ENCODE results near the gene RNF133.

RNF133 gene, protein sequence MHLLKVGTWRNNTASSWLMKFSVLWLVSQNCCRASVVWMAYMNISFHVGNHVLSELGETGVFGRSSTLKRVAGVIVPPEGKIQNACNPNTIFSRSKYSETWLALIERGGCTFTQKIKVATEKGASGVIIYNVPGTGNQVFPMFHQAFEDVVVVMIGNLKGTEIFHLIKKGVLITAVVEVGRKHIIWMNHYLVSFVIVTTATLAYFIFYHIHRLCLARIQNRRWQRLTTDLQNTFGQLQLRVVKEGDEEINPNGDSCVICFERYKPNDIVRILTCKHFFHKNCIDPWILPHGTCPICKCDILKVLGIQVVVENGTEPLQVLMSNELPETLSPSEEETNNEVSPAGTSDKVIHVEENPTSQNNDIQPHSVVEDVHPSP

DNA sequence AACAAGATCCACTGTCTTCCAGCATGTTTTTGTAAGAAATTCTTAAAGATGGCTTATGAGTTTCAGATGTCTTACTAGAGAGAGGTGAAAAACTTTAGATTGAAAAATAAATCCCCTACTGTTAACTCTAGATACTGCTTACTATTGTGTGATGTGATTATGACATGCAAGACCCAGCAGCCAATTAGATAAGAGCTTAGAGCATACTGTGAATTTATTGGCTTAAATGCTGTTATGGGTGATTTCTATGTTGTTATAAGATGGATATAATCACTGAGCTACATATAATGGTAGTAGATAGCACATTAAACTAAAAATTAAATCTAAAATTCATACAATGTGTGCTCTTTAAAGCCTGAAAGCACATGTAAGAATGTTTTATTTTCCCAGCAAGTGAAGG is at the start of gene RNF133:
TSS of gene RNF133 (minus strand) at position 101 of the 400 bp plus-strand sequence. CDS start 199 bp downstream, outside the sequence.
- no peak for DNase-seq

DNA sequence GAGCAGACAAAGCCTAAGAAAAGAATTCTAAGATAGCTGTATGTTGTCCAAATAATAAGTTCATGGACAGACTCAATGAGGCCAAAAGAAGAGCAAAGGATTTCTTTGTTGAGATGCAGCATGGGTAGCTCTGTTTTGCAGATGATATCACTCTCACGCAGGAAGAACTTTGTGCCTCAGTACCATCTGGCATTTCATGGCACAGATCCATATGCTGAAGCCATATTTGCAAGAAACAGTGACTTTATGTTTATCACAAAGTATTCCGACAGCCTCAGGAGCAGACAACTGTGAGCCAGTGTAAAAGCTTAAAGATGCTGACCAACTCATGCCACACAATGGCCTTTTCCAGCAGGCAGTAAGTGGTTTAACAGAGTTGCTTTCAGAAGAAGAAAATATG is 49.3 kb upstream of the RNF133 start:
- DNase-seq, result no peak

DNA sequence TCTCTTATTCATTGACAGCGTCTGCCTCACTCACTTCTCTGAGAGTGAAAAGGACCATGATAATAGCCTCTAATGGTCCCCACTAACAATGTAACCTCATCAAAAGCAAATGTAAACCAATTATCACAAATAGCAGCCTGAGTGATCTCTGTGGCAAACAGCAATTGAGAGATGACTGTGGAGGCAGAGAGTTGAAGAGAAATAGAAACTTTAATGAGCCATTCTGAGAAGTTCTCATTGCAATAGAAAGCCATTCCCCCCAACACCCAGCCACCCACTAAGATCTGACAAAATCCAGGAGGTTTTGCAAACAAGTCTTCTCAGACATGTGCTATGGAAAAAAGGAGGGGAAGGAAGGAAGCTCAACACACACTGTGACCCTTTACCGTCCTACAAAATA is 48.0 kb upstream of the RNF133 start:
- peak; percentile 77 to 78 for DNase-seq

DNA sequence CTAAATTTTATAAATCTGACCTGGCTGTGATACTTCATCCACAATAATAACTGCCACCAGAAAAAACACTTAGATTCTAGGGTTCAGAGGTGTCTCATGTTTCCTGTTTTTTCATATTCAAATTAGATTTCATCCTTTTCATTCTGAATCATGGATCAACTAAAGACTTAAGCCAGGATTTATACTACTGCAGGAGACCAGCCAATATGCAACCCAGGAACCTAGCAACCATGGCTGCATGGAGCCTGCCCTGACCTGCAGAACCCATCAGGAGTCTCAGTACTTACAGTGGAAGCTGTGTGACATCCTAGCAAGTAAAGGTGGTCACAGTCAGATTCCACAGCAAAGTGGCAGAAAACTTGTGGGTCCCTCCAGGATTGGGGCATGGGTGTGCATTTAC is 44.3 kb upstream of the RNF133 start:
- DNase-seq, result no peak

DNA sequence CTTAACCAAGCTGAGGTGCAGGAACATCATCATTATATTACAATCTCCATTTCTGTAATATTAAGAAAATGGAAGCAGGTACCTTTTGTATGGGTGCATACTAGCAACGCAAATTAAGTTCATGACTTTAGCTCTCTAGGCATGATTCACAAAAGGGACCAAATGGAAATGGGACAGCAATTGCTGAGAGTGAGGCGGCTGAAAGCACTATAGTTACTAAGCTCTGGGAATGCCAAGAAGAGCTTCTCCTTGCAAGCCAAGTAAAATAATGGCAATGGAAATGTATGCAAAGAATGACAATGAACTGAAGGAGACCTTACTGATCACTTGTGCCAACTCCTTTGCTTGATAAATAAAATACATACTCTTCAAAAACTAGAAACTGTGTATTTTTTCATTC is 40.0 kb upstream of the RNF133 start:
- no peak for DNase-seq

DNA sequence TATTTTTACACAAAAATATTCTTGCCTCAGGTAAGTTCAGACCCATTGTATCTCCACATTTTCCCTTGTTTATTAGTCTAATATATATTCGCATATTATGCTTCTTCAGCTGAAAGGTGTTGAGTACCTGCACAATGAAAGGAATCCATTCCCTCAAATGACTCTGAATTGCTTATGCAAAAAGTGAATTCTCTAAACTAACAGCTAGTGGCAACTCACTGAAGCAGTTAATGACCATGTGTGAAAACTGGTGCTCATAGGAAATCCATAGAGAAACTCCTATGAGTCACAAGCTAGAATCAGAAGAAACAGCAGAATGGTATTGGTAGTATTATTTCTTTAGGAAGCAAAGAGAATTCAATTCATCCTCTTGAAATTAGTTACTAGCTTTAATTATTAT is 37.3 kb upstream of the RNF133 start:
- DNase-seq, result no peak

DNA sequence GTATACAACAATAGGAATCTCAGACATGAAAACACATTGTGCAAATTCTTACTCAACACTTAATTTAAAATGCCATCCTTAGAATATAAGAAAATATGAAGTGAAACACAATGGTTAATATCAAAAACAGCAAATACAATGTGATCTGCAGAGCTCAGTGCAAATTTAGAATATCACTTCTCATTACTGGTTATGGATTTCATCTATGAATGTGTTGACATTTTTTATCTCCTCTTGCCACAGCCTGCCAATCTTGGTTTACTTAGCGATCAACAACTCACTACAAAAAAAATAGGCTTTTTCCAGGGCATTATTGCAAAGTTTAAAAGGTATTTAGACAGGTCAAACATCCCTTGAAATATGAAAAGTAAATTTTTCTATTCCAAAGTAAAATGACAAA is 28.8 kb upstream of the RNF133 start:
- no peak for DNase-seq

DNA sequence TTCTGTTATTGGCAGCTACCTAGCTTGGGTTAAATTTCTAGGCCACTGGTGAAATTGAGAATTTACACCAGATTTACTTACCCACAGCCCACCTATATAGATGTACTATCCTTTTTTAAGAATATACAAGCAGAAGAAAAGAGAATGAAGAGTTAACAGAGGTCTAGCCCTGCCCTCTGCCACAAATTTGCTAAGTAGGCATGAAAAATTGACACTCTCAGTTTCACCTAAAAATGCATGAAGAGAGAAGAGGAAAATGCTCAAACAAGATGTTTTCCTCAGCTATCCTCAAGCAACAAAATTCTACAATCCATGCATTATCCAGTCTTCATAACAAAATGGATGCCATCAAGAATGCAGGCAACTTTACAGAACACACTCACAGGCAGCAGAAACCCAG is 28.4 kb upstream of the RNF133 start:
- DNase-seq, result no peak

DNA sequence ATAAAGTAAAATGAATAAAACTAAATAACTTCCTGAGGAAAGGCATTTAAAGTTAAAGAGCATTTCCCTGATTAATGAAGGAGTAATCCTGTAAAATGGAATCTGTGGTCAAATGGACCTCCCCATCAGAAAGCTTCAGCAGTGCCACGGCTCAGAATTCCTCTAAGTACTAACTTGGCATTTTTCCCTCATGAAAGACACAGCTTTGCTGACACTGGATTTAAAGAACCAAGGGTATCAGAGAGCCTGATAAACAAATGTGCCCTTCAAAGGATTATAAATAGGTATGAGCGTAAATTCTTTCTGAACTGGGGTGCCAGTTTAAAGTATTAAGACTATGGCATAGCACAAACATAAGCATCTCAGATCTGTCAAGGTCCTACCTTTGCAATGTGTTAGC is 28.0 kb upstream of the RNF133 start:
- no peak for DNase-seq

DNA sequence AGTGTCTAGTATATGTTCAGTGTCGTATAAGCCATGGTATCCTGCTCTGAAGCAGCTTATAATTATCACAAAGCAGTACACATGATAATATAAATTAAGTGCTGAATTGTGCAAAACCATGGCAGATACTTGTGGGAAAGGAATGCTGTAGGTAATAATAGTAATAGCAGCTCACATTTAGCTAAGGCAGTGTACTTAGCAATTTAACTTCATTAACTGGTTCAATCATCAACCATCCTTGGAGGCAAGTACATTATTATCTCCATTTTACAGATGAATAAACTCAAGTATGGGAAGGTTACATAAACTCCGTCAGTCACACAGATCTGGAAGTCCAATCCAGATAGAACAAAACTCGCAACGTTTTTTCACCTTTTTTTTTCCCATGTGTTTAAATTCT is 25.4 kb upstream of the RNF133 start:
- DNase-seq, result no peak

DNA sequence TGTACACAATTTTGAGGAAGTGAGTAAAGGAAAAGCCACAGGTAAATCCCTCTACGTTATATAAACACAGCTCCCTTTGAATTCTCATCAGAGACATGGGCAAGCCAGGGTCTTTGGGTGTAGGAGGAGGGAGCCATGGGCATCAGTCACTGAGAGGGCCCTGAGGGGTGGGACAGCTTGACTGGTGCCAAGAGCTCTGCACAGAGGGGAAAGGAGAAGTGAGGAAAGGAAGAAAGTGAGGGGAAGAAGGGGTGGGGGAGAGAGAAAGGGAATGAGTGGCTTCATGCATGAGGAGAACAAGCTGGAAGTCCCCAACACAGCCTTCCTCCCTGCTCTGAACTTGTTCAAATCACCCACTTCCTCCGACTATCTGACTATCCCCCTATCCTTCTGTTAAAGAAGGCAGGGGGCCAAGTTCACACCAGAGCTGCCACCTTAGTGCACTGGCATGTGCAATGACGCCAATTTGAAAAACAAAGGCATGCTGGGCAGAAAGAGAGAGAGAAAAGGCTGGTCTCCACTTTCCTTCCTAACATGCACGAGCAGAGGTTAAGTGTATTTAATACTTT is 20.2 kb upstream of the RNF133 start:
- DNase-seq, result no peak

DNA sequence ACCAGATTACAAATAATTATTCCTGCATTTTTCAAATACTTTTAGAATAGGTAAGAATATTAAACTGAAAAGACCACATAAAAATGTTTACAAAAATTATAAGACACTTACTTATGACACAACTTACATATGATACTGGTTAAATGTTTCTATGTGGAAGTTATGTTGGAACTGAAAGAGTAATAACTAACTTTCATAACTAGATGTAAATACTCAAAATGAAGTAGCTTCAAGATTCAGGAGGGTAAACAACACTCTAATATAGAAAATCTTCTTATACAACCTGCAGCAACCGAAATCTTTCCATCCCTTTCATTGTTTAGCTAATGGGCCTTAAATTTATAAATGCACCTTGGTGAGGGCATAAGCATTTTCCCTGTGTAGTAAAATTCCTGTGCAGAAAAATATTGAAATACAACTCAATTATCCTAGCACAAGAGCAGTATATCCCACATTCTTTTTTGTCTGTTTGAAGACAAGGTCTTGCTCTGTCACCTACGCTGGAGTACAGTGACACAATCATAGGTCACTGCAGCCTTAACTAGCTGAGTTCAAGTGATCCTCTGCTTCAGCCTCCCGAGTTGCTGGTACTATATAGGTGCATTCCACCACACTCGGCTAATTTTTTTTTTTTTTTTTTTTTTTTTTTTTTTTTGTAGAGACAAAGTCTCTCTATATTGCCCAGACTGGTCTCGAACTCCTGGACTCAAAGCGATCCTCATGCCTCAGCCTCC is 18.6 kb upstream of the RNF133 start:
- no peak for DNase-seq

DNA sequence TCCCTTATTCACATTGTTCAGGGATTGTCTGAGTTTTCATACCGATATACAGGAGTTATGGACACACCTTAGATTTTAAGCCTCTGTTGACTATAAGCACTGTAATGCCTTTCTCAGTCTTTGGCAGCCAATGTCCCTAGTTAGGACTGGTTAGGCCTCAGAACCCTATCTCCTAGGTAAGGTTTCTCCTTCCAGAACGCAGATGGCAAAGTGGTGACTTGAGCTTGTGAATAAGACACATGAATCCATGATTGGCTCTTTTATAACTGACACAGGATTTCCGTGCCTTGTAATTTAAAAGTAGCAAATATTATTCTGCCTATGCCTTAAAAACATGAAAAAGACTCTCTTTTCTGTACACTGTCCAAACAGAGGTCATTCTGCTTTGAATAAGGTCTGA is 16.3 kb upstream of the RNF133 start:
- DNase-seq, result no peak

DNA sequence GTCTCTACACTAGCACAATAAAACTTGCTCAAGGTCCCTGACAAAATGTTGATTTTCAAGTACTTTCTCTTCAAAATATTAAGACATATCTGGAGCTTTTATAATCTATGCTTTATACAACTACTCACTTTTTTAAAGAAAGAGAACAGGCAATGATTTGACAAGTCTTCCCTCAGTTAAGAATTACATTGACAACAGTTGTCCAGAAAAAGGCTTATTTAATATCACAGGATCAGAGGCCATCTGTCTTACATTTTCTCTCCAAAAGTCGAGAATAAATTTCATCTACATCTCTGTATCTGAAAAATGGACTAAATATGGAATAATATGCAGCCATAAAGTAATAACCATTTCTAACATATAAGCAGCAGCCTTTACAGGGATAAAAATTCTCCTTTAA is 12.0 kb upstream of the RNF133 start:
- no peak for DNase-seq

DNA sequence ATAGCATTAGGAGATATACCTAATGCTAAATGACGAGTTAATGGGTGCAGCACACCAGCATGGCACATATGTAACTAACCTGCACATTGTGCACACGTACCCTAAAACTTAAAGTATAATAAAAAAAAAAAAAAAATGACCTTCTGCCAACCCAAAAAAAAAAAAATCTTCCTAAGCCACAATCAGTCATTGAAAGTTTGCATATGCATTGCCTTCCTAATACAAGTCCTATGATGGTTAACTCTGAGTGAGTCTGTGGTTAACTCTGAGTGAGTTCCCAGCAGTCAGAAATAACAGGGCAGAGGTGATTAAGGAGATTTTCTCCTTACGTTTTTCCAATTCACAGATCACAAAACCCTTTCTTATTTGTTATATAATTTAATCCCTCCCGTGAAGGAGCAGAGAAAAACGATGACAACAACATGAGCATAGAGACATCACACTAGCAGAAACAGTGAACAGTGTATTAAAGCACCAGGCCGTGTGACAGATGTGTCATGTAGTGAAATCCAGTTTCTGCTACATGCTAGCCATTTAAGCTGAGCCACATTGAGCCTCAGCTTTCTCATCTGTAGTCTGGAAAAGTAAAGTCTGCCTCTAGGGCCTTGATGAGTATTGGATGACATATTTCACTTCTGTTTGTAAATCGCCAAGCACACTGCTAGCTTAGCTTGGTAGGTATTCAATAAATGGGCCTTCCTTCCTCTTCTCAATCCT is 11.2 kb upstream of the RNF133 start:
- no peak for DNase-seq

DNA sequence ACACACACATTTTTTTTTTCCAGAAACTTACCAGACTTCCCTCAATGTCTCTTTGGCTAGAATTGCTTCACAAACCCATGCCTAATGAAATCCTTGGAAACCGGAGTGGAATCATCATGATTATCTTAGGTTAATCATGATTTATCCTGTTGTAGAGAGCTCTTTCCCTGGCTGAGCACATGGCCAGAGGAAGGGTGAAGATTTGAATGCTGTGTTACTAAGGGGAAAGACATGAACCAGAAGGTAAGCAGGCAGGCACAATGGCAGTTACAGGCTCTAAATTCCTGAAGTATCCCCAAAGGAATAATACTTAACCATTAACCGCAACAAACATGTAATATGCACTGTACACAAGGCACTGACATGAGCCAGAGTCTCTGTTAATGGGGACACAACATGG is 7.9 kb upstream of the RNF133 start:
- DNase-seq, result no peak

DNA sequence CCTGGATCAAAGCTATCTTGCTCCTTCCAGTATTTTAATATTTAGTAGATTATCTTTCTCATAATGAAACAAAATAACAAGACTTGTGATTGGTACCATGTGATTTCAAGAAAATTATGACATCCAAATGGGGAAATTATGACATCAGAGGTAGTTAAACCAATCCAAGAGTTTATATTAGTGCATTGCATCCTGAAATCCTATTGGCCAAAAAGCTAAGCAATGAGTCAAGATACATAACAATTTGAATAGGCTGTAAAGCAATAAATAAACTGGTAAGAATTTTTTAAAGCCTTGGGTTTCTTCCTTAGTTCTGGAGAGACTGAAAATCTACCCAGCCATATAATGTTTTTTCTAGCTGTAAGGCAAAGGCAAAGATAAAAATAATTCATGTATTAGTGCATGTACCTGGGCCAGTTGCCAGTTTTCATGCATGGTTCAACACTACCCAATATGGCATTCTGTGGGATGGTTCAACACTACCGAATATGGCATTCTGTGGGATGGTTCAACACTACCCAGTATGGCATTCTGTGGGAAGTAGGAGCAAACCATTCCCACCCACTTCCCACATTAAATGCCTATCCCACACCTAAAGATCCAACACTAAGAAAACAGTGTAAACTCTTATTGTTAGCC is 4.1 kb upstream of the RNF133 start, which contains the start of gene RNF148:
TSS of gene RNF148 (minus strand) at position 51 of the 639 bp plus-strand sequence. CDS start 172 bp downstream, outside the sequence.
- no peak for DNase-seq

DNA sequence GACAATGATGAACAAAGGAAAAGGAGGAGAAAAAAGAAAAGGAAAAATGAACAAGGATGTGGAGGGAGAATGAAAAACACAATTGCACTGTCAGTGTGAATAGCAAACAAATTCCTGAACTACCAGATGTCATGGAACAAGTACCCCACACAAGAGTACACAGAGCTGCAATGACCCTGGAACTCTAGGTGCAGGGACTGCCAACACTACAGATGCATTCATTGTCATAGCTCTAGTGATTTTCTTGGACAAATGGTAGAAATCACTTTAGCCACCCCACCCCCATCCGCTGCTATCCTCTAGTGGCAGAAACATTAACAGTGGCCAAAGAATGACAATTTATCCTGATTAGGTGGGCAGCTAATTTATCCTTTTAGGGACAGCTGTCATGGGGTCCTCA is 3.1 kb downstream of the RNF133 start:
- no peak for DNase-seq

DNA sequence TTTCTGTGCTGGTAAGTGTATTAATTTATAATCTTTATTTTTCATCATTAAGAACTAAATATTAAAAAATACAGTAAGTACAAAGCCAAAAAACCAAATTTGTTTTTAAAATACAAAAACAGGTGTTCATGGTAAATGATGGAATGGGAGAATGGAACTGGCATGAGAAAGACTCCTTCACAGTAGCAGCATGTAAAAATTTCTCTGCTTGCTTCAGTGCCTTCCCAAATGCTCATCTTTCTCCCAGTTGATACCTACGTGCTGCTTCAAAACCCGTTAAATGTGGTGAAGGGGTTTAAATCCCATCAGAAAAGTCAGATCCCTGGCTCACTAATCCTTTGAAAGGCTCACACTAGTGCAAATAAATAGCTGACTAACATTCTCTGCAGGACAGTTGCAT is 4.2 kb downstream of the RNF133 start:
- DNase-seq, result no peak

DNA sequence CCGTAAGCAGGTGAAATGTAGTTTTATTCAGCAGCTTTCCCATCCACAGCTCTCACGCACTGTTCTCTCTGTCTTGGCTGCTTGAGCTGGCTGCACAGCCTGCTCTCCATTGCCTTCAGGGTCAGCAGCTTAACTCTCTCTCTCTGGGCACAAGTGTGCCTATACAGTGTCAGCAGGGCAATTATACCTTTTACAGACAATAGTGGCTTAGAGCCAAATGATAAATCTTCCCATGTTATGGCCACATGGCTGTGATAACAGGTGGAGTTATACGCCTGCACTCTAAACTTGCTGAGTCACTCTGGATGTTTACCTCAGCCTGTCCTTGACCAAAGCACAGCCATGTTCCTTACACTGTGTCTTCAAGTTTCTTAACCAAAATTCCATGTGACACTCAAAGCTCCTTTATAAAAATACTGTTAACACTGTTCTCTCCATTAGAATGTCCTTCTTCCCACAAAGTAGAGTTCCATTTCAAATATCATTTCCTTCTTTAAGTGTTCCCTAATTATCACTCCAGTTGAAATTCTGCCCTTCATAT is 6.1 kb downstream of the RNF133 start:
- DNase-seq, result no peak

DNA sequence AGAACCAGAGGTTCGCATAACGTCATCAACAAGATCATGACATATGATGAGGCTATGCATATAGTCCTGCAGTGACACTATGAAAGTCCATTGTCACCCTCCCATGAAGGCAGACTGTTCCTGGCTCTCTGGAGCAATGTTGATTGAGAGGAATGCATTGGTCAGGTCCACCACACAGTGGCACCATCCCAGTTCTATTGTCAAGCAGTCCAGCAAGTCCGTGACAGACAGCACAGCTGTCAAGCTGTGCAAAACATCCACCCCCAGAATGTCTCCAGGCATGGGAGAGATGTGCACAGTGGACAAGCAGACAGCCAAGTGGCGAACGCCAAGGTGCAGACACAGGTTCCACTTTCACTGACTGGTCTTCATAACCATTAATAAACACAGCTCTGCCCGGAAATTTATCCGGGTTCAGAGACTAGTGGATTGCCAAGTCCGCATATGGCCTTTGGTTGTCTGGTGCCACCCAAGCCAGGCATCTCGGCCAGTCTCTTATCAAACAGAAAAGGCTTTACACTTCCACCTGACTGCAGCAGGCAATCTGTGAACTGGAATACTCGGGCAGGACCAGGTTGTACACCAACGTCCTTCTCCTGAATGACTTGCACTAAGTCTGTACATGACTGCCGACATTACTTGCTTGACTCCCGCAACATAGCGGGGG is 7.2 kb downstream of the RNF133 start:
- DNase-seq, result no peak

Data from NCI-H1930 (cell line).